SK-N-SH (cell line): ENCODE measurements around the gene TMEM178A. TPM values are rescaled to one million over a fixed set of nuclear protein-coding genes. Genes with fewer than 3 reads are reported as not detected.

Experiments used
- CTCF ChIA-PET: fragments of 300-600, 350-600 bp; formaldehyde crosslinking; extraction: SDS; loops from one replicate; lab custom pipeline; 2021; lab: Yijun Ruan, JAX
- POLR2A ChIA-PET: fragments of 350-600 bp; sonication (Branson Sonifier 250); formaldehyde crosslinking; extraction: SDS; loops from one replicate; lab custom pipeline; 2020; ENCODE audit warnings: antibody characterized with exemption, inconsistent platforms; lab: Yijun Ruan, JAX
- DNase-seq: peaks from one replicate; pipeline ENCODE4 v3.0.0; 2012
- H2AFZ ChIP-seq: fragments of 200-600 bp; sonication (generic); 2 replicates; pipeline ENCODE4 v1.8.1; 2016; ENCODE audit warnings: antibody characterized with exemption, mild to moderate bottlenecking, low read depth
- H3F3A ChIP-seq: fragments of 200-600 bp; sonication (generic); replicated peaks from 2 replicates; pipeline ENCODE3; 2016; ENCODE audit warnings: antibody characterized with exemption, mild to moderate bottlenecking; ENCODE audit not compliant: insufficient read depth
- H3K27ac ChIP-seq, 2 experiments: fragments of 200-500 bp in 1 of 2; fragments of 200-600 bp in 1 of 2; sonication (Bioruptor generic) in 1 of 2; sonication (generic), shearing (Covaris generic) in 1 of 2; 2 replicates each; pipeline versions ENCODE4 v1.5.1 to v1.6.1; 2014 to 2016; ENCODE audit warnings: low read depth in 2 of 2, inconsistent platforms in 1 of 2, low read length in 1 of 2, mild to moderate bottlenecking in 1 of 2, mixed read lengths in 1 of 2
- H3K27me3 ChIP-seq: fragments of 200-600 bp; sonication (generic), shearing (Covaris generic); 2 replicates; pipeline ENCODE4 v1.6.1; 2016; ENCODE audit warnings: mixed run types; ENCODE audit not compliant: insufficient read depth
- H3K36me3 ChIP-seq, 2 experiments: fragments of 200-500 bp in 1 of 2; fragments of 200-600 bp in 1 of 2; sonication (Bioruptor generic) in 1 of 2; sonication (generic) in 1 of 2; replicated peaks in 1 of 2; 2 replicates each; pipeline versions ENCODE3 to v1.5.1; 2014 to 2016; ENCODE audit warnings: low read length in 1 of 2, mild to moderate bottlenecking in 1 of 2; ENCODE audit not compliant: insufficient read depth in 2 of 2, control insufficient read depth in 1 of 2
- H3K4me1 ChIP-seq, 2 experiments: fragments of 200-500 bp in 1 of 2; fragments of 200-600 bp in 1 of 2; sonication (Bioruptor generic) in 1 of 2; sonication (generic), shearing (Covaris generic) in 1 of 2; 2 replicates each; pipeline versions ENCODE4 v1.5.1 to v1.6.1; 2014 to 2016; ENCODE audit warnings: low read depth in 1 of 2, low read length in 1 of 2, mixed run types in 1 of 2; ENCODE audit not compliant: insufficient read depth in 2 of 2, control insufficient read depth in 1 of 2
- H3K4me2 ChIP-seq: fragments of 200-600 bp; sonication (generic), shearing (Covaris generic); 2 replicates; pipeline ENCODE4 v1.6.1; 2017; ENCODE audit warnings: mixed run types
- H3K4me3 ChIP-seq, 2 experiments: fragments of 200-500 bp in 1 of 2; fragments of 200-600 bp in 1 of 2; sonication (Bioruptor generic) in 1 of 2; sonication (generic), shearing (Covaris generic) in 1 of 2; 2 replicates each; pipeline versions ENCODE4 v1.5.1 to v1.8.1; 2014 to 2016; ENCODE audit warnings: low read depth in 2 of 2, inconsistent platforms in 1 of 2, low read length in 1 of 2, mild to moderate bottlenecking in 1 of 2, mixed read lengths in 1 of 2, moderate library complexity in 1 of 2
- H3K79me2 ChIP-seq: fragments of 200-600 bp; sonication (generic); 2 replicates; pipeline ENCODE4 v1.8.1; 2017; ENCODE audit warnings: mild to moderate bottlenecking; ENCODE audit not compliant: insufficient read depth
- H3K9ac ChIP-seq: fragments of 200-600 bp; sonication (generic); 2 replicates; pipeline ENCODE4 v1.6.1; 2017; ENCODE audit warnings: mixed run types
- H3K9me2 ChIP-seq: fragments of 200-600 bp; sonication (generic); 2 replicates; pipeline ENCODE4 v1.6.1; 2017; ENCODE audit warnings: mixed run types
- H3K9me3 ChIP-seq: fragments of 200-600 bp; sonication (generic); 2 replicates; pipeline ENCODE4 v1.6.1; 2017; ENCODE audit warnings: mixed run types, mild to moderate bottlenecking, moderate library complexity
- H4K20me1 ChIP-seq: fragments of 200-600 bp; sonication (generic); 2 replicates; pipeline ENCODE4 v1.6.1; 2017; ENCODE audit warnings: mild to moderate bottlenecking, mixed run types; ENCODE audit not compliant: insufficient read depth
- EZH2phosphoT487 ChIP-seq: fragments of 200-600 bp; sonication (generic); IDR thresholded peaks from 2 replicates; pipeline ENCODE4 v1.6.1; 2017; ENCODE audit warnings: low read depth, mixed run types, mild to moderate bottlenecking, antibody characterized with exemption, moderate library complexity, borderline replicate concordance
- GABPA ChIP-seq: IDR thresholded peaks from 2 replicates; pipeline ENCODE4 v1.4.0; 2012; ENCODE audit warnings: low read depth, mild to moderate bottlenecking
- MEF2A ChIP-seq: IDR thresholded peaks from 2 replicates; pipeline ENCODE4 v1.4.0; 2012; ENCODE audit warnings: low read depth, borderline replicate concordance
- MXI1 ChIP-seq: IDR thresholded peaks from 2 replicates; pipeline ENCODE4 v1.6.1; 2012; ENCODE audit warnings: mild to moderate bottlenecking, low read depth, low read length, improper control_type of control experiment
- NFIC ChIP-seq: IDR thresholded peaks from 2 replicates; pipeline ENCODE4 v1.4.0; 2012; ENCODE audit warnings: borderline replicate concordance
- WGBS: methylation state at CpG from one replicate; pipeline ENCODE4 v1.1.6; 2017; ENCODE audit warnings: low lambda C conversion rate; 5-methylcytosine and 5-hydroxymethylcytosine counted together
- polyA plus RNA-seq, 3 experiments: library from polyadenylated mRNA; depleted of rRNA; stranded (reverse); fragments of >200 nt; gene quantifications; 2 replicates each; pipeline ENCODE4 v1.2.3, GENCODE V29; 2012
- TF ChIP-seq, protein P1 (sequence below): fragments of 200-600 bp; sonication (generic); IDR thresholded peaks from 2 replicates; pipeline ENCODE4 v1.6.1; 2017; ENCODE audit warnings: antibody characterized with exemption, mild to moderate bottlenecking, moderate library complexity
- TF ChIP-seq, protein P2 (sequence below): IDR thresholded peaks from 2 replicates; pipeline ENCODE4 v1.4.0; 2012; ENCODE audit warnings: low read depth
- TF ChIP-seq, protein P3 (sequence below): IDR thresholded peaks from 2 replicates; pipeline ENCODE4 v1.4.0; 2012; ENCODE audit warnings: low read depth, borderline replicate concordance
- TF ChIP-seq, protein P4 (sequence below): IDR thresholded peaks from 2 replicates; pipeline ENCODE4 v1.6.1; 2012; ENCODE audit warnings: mild to moderate bottlenecking, low read depth, low read length, moderate library complexity
- TF ChIP-seq, protein P5 (sequence below): fragments of 150-350 bp; IDR thresholded peaks from 2 replicates; pipeline ENCODE4 v1.6.1; 2017; ENCODE audit warnings: antibody characterized with exemption, low read length, low read depth, borderline replicate concordance

The TMEM178A gene
- polyA plus RNA-seq, 1 of the 3 experiments (the other 2 are of a cell fraction): 0.84 TPM

DNA sequence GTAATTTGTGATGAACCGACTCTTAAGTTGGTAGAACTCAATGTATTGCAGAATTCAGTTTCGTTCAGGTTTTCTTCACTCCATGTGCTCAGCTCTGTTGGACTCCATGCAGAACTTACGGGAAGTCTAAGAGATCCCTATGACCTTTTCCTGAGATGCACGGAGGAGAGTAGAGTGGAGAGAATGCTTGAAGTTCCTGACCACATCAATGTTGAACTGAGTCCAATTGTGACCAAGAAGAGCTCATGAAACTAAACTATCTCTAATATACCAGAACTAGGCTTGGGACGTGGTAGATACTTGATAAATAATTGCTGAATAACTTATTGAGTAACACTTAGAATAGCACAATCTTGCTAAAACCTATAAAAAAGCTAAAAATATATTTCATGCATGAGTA lies 47.2 kb downstream of the TMEM178A start:
- Histone ChIP-seq H3F3A (no peaks in the 10 kb centered on the region), H3K9me3 (no peaks in the 10 kb centered on the region), H3K9me2 (no peaks in the 10 kb centered on the region)
- no peak for DNase-seq
- CTCF ChIA-PET: interaction anchor here (1.6 to 10.8 kb wide), 2 partner anchors 15 to 16 kb away, joined by 4 to 88 read pairs; no protein-coding TSS in a partner anchor
- TF ChIP-seq, protein P1, sequence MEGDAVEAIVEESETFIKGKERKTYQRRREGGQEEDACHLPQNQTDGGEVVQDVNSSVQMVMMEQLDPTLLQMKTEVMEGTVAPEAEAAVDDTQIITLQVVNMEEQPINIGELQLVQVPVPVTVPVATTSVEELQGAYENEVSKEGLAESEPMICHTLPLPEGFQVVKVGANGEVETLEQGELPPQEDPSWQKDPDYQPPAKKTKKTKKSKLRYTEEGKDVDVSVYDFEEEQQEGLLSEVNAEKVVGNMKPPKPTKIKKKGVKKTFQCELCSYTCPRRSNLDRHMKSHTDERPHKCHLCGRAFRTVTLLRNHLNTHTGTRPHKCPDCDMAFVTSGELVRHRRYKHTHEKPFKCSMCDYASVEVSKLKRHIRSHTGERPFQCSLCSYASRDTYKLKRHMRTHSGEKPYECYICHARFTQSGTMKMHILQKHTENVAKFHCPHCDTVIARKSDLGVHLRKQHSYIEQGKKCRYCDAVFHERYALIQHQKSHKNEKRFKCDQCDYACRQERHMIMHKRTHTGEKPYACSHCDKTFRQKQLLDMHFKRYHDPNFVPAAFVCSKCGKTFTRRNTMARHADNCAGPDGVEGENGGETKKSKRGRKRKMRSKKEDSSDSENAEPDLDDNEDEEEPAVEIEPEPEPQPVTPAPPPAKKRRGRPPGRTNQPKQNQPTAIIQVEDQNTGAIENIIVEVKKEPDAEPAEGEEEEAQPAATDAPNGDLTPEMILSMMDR: no peak
- TF ChIP-seq NFIC (no peak), MEF2A (no peak), MXI1 (no peak), GABPA (no peak), EZH2phosphoT487 (no peak)
- TF ChIP-seq, protein P2, sequence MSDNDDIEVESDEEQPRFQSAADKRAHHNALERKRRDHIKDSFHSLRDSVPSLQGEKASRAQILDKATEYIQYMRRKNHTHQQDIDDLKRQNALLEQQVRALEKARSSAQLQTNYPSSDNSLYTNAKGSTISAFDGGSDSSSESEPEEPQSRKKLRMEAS: no peak
- TF ChIP-seq, protein P3, sequence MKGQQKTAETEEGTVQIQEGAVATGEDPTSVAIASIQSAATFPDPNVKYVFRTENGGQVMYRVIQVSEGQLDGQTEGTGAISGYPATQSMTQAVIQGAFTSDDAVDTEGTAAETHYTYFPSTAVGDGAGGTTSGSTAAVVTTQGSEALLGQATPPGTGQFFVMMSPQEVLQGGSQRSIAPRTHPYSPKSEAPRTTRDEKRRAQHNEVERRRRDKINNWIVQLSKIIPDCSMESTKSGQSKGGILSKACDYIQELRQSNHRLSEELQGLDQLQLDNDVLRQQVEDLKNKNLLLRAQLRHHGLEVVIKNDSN: no peak
- TF ChIP-seq, protein P4, sequence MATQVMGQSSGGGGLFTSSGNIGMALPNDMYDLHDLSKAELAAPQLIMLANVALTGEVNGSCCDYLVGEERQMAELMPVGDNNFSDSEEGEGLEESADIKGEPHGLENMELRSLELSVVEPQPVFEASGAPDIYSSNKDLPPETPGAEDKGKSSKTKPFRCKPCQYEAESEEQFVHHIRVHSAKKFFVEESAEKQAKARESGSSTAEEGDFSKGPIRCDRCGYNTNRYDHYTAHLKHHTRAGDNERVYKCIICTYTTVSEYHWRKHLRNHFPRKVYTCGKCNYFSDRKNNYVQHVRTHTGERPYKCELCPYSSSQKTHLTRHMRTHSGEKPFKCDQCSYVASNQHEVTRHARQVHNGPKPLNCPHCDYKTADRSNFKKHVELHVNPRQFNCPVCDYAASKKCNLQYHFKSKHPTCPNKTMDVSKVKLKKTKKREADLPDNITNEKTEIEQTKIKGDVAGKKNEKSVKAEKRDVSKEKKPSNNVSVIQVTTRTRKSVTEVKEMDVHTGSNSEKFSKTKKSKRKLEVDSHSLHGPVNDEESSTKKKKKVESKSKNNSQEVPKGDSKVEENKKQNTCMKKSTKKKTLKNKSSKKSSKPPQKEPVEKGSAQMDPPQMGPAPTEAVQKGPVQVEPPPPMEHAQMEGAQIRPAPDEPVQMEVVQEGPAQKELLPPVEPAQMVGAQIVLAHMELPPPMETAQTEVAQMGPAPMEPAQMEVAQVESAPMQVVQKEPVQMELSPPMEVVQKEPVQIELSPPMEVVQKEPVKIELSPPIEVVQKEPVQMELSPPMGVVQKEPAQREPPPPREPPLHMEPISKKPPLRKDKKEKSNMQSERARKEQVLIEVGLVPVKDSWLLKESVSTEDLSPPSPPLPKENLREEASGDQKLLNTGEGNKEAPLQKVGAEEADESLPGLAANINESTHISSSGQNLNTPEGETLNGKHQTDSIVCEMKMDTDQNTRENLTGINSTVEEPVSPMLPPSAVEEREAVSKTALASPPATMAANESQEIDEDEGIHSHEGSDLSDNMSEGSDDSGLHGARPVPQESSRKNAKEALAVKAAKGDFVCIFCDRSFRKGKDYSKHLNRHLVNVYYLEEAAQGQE: no peak
- TF ChIP-seq, protein P5, sequence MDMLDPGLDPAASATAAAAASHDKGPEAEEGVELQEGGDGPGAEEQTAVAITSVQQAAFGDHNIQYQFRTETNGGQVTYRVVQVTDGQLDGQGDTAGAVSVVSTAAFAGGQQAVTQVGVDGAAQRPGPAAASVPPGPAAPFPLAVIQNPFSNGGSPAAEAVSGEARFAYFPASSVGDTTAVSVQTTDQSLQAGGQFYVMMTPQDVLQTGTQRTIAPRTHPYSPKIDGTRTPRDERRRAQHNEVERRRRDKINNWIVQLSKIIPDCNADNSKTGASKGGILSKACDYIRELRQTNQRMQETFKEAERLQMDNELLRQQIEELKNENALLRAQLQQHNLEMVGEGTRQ: no peak
- TF ChIP-seq, all 33 proteins: peak for 0
- Histone ChIP-seq H3K79me2 (no peaks in the 10 kb centered on the region), H3K36me3 (no peaks in the 10 kb centered on the region), H4K20me1 (no peaks in the 10 kb centered on the region), H3K4me1 (peaks cover 0 to 3% of the 10 kb centered on the region in 2 experiments; a peak in 2 of 4 replicates), H3K4me3 (no peak overlapping the region), H3K4me2 (no peak overlapping the region), H3K27ac (no peak overlapping the region), H3K27me3 (no peaks in the 10 kb centered on the region), H3K9ac (no peak overlapping the region), H2AFZ (no peak overlapping the region)
- POLR2A ChIA-PET: no interaction called here
- WGBS: 75% methylated on average over 5 of the region's 5 CpGs
